ENCODE results near the gene SLC12A2. TPM values are rescaled to one million over a fixed set of nuclear protein-coding genes. Genes with fewer than 3 reads are reported as not detected.

SLC12A2 gene
- total RNA-seq, 2 experiments from 2014 or later: 13.7 to 16.4 TPM

- ATAC-seq (ENCODE audit: poor library complexity) (no peak), DNase-seq (no peak)
- H3K36me3 Mint-ChIP-seq (ENCODE audit: low read depth): peaks cover 86% of the 10 kb centered on the region
- Histone ChIP-seq H3K27ac (ENCODE audit: low read depth in 1 of 2, low read length in 2 of 2) (no peak overlapping the region), H3K4me3 (ENCODE audit: low read length) (no peak overlapping the region), H3K4me1 (ENCODE audit: insufficient read depth, low read length) (no peaks in the 10 kb centered on the region), H3K9me3 (ENCODE audit: control insufficient read depth in 1 of 2, insufficient read depth in 1 of 2, low read length in 2 of 2) (no peaks in the 10 kb centered on the region), H3K36me3 (ENCODE audit: insufficient read depth, low read length) (peaks cover 17% of the 10 kb centered on the region), H3K27me3 (ENCODE audit: control insufficient read depth in 1 of 2, insufficient read depth in 2 of 2, low read length in 2 of 2) (no peaks in the 10 kb centered on the region)
- TF ChIP-seq, protein P1, sequence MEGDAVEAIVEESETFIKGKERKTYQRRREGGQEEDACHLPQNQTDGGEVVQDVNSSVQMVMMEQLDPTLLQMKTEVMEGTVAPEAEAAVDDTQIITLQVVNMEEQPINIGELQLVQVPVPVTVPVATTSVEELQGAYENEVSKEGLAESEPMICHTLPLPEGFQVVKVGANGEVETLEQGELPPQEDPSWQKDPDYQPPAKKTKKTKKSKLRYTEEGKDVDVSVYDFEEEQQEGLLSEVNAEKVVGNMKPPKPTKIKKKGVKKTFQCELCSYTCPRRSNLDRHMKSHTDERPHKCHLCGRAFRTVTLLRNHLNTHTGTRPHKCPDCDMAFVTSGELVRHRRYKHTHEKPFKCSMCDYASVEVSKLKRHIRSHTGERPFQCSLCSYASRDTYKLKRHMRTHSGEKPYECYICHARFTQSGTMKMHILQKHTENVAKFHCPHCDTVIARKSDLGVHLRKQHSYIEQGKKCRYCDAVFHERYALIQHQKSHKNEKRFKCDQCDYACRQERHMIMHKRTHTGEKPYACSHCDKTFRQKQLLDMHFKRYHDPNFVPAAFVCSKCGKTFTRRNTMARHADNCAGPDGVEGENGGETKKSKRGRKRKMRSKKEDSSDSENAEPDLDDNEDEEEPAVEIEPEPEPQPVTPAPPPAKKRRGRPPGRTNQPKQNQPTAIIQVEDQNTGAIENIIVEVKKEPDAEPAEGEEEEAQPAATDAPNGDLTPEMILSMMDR (IDR thresholded peaks at IDR 0.05): no peak
- H3K27me3 Mint-ChIP-seq: no peaks in the 10 kb centered on the region
- H3K4me3 Mint-ChIP-seq: no peak overlapping the region
- intact Hi-C loops (cut with DNase I, micrococcal nuclease): no loop called here
- no peaks in the 10 kb centered on the region for H3K4me1 Mint-ChIP-seq (ENCODE audit: low read depth)
- ChIA-PET CTCF (no interaction called here), POLR2A (no interaction called here)
- H3K27ac Mint-ChIP-seq: no peak overlapping the region
- H3K9me3 Mint-ChIP-seq: no peaks in the 10 kb centered on the region
Observed at GRCh38 chr5:128154943-128155342, 71.4 kb downstream of the SLC12A2 start.

GRCh38 chr5:128155776-128156175, 72.2 kb downstream of the SLC12A2 start:
- POLR2A ChIA-PET: no interaction called here
- intact Hi-C loops (cut with DNase I, micrococcal nuclease): no loop called here

GRCh38 chr5:128156521-128156920, 73.0 kb downstream of the SLC12A2 start:
- ATAC-seq (ENCODE audit: poor library complexity) (no peak), DNase-seq (no peak)
- Mint-ChIP-seq H3K36me3 (ENCODE audit: low read depth) (peaks cover 92% of the 10 kb centered on the region), H3K27ac (no peak overlapping the region), H3K4me3 (no peak overlapping the region), H3K27me3 (no peaks in the 10 kb centered on the region), H3K4me1 (ENCODE audit: low read depth) (no peaks in the 10 kb centered on the region), H3K9me3 (no peaks in the 10 kb centered on the region)
- Histone ChIP-seq H3K27ac (ENCODE audit: low read depth in 1 of 2, low read length in 2 of 2) (no peak overlapping the region), H3K4me3 (ENCODE audit: low read length) (no peak overlapping the region), H3K36me3 (ENCODE audit: insufficient read depth, low read length) (peaks cover 17% of the 10 kb centered on the region), H3K9me3 (ENCODE audit: control insufficient read depth in 1 of 2, insufficient read depth in 1 of 2, low read length in 2 of 2) (no peaks in the 10 kb centered on the region), H3K27me3 (ENCODE audit: control insufficient read depth in 1 of 2, insufficient read depth in 2 of 2, low read length in 2 of 2) (no peaks in the 10 kb centered on the region), H3K4me1 (ENCODE audit: insufficient read depth, low read length) (no peaks in the 10 kb centered on the region)
- CTCF ChIA-PET: interaction anchor here (1.0 kb wide), 1 partner anchor 14 kb away, joined by 3 read pairs; no protein-coding TSS in a partner anchor
- POLR2A ChIA-PET: no interaction called here
- TF ChIP-seq, protein P1 (IDR thresholded peaks at IDR 0.05): no peak
- intact Hi-C loops (cut with DNase I, micrococcal nuclease): no loop called here

More at GRCh38 chr5:128155776-128156175, 72.2 kb downstream of the SLC12A2 start:
- no peak overlapping the region for H3K27ac ChIP-seq (ENCODE audit: low read depth in 1 of 2, low read length in 2 of 2)
- Mint-ChIP-seq H3K27me3 (no peaks in the 10 kb centered on the region), H3K36me3 (ENCODE audit: low read depth) (peaks cover 91% of the 10 kb centered on the region), H3K9me3 (no peaks in the 10 kb centered on the region), H3K27ac (no peak overlapping the region), H3K4me1 (ENCODE audit: low read depth) (no peaks in the 10 kb centered on the region), H3K4me3 (no peak overlapping the region)
- no peak overlapping the region for H3K4me3 ChIP-seq (ENCODE audit: low read length)
- CTCF ChIA-PET: no interaction called here
- no peaks in the 10 kb centered on the region for H3K9me3 ChIP-seq (ENCODE audit: control insufficient read depth in 1 of 2, insufficient read depth in 1 of 2, low read length in 2 of 2)
- peaks cover 17% of the 10 kb centered on the region for H3K36me3 ChIP-seq (ENCODE audit: insufficient read depth, low read length)
- H3K4me1 ChIP-seq (ENCODE audit: insufficient read depth, low read length): no peaks in the 10 kb centered on the region
- ATAC-seq (ENCODE audit: poor library complexity) (no peak), DNase-seq (no peak)
- H3K27me3 ChIP-seq (ENCODE audit: control insufficient read depth in 1 of 2, insufficient read depth in 2 of 2, low read length in 2 of 2): no peaks in the 10 kb centered on the region
- TF ChIP-seq, protein P1 (IDR thresholded peaks at IDR 0.05): no peak

All from CD4-positive, alpha-beta T cell (primary cell).